HL-60 (cell line): ENCODE data around the gene MDH2.
"Not testable (repeated sequence)": the region's sequence is repeated elsewhere in the genome, so short reads cannot be mapped to it uniquely, and the experiment has no call there.

Source experiments
- DNase-seq, 2 experiments: peaks; one replicate each; pipeline ENCODE4 v3.0.0-alpha.2; 2010 to 2020; ENCODE audit warnings: low read depth in 1 of 2, low spot score in 1 of 2
- H3K27ac ChIP-seq: fragments of 250-450 bp; sonication (Bioruptor Pico); replicated peaks from 2 replicates; pipeline ENCODE4 v1.5.1; 2020; ENCODE audit warnings: mild to moderate bottlenecking, moderate library complexity
- H3K27me3 ChIP-seq: fragments of 250-450 bp; sonication (Bioruptor Pico); 2 replicates; pipeline ENCODE4 v1.5.1; 2021; ENCODE audit warnings: mild to moderate bottlenecking, moderate library complexity; ENCODE audit not compliant: insufficient read depth, poor library complexity, severe bottlenecking
- H3K4me3 ChIP-seq: replicated peaks from 2 replicates; pipeline ENCODE4 v1.5.1; 2011; ENCODE audit warnings: mild to moderate bottlenecking, control low read depth, low read length; ENCODE audit not compliant: insufficient read depth
- CTCF ChIP-seq: IDR thresholded peaks from one replicate; pipeline ENCODE4 v1.5.1; 2011; ENCODE audit warnings: low read length, control low read depth, inconsistent platforms; ENCODE audit not compliant: insufficient read depth
- GABPA ChIP-seq: IDR thresholded peaks from 2 replicates; pipeline ENCODE4 v1.6.1; 2012; ENCODE audit warnings: low read depth
- POLR2AphosphoS5 ChIP-seq: IDR thresholded peaks from 2 replicates; pipeline ENCODE4 v1.6.1; 2012; ENCODE audit warnings: low read depth
- REST ChIP-seq: IDR thresholded peaks from 2 replicates; pipeline ENCODE4 v1.6.1; 2012; ENCODE audit warnings: low read depth; ENCODE audit not compliant: insufficient replicate concordance
- SPI1 ChIP-seq: IDR thresholded peaks from 2 replicates; pipeline ENCODE4 v1.6.1; 2012; ENCODE audit warnings: low read depth, mild to moderate bottlenecking, borderline replicate concordance

MDH2 gene

GRCh38 chr7:76002822-76003221 is 45.1 kb upstream of the MDH2 start:
- Histone ChIP-seq H3K4me3 (no peak overlapping the region), H3K27ac (no peak overlapping the region), H3K27me3 (no peaks in the 10 kb centered on the region)
- no peak for DNase-seq
- TF ChIP-seq SPI1 (no peak), CTCF (no peak), POLR2AphosphoS5 (no peak), GABPA (no peak), REST (no peak)

GRCh38 chr7:76003351-76003750 is 44.6 kb upstream of the MDH2 start:
- no peak for DNase-seq
- TF ChIP-seq CTCF (no peak), SPI1 (no peak), GABPA (no peak), REST (no peak), POLR2AphosphoS5 (no peak)

GRCh38 chr7:76005004-76005403 is 42.9 kb upstream of the MDH2 start:
- not testable (repeated sequence) for DNase-seq, H3K27ac ChIP-seq, H3K4me3 ChIP-seq

More at GRCh38 chr7:76003351-76003750, 44.6 kb upstream of the MDH2 start:
- Histone ChIP-seq H3K27ac (no peak overlapping the region), H3K4me3 (no peak overlapping the region), H3K27me3 (no peaks in the 10 kb centered on the region)

GRCh38 chr7:76008156-76008687 is 39.7 kb upstream of the MDH2 start:
- H3K27ac ChIP-seq = no peak overlapping the region
- no peaks in the 10 kb centered on the region for H3K27me3 ChIP-seq
- no peak for DNase-seq
- TF ChIP-seq POLR2AphosphoS5 (no peak), SPI1 (no peak)
- no peak overlapping the region for H3K4me3 ChIP-seq

More at GRCh38 chr7:76005004-76005403, 42.9 kb upstream of the MDH2 start:
- H3K27me3 ChIP-seq = not testable (repeated sequence)
